DMS 273 (cell line): ENCODE results near the gene VILL.
"Not testable (repeated sequence)": the region's sequence is repeated elsewhere in the genome, so short reads cannot be mapped to it uniquely, and the experiment has no call there.

Source experiments
- DNase-seq: peaks from one replicate; lab custom pipeline; 2025; ENCODE audit not compliant: unreplicated experiment; lab: John Stamatoyannopoulos, UW

The VILL gene

GRCh38 chr3:37985637-37986320, 4.8 kb upstream of the VILL start:
- peak; percentile 15 for DNase-seq

- DNase-seq: peak; percentile 10
Observed at GRCh38 chr3:37986479-37987314, 3.9 kb upstream of the VILL start.

DNA sequence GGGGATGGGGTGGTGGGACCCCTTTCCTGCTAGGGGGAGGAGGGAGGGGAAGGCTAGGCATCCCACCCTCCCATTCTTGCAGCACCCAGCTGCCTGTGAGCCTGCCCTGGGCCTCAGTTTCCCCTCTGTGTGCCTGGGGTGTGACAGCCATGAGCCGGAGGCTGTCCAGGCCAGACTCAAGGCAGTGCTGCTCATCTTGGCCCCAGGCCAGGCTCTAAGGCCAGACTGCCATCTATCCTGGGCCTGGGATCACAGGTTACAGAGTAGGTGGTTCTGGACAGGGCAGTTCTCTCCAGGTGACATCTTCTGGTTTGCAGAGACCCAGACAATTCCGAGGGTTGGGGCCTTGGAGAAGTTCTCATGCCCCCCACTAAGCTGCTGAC, 3.3 kb upstream of the VILL start:
- no peak for DNase-seq

- DNase-seq: no peak
Observed at GRCh38 chr3:37987751-37988179, 2.8 kb upstream of the VILL start.

DNA sequence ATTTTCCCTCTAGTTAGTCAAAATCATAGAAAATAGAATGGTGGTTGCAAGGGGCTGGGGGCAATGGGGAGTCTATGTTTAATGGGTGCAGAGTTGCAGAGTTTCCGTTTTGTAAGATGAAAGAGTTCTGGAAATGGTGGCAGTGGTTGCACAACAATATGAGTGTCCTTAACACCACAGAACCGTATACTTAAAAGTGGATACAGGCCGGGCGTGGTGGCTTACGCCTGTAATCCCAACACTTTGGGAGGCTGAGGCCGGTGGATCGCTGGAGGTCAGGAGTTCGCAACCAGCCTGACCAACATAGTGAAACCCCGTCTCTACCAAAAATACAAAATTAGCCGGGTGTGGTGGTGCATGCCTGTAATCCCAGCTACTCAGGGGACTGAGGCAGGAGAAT, 2.2 kb upstream of the VILL start:
- DNase-seq: not testable (repeated sequence)

DNA sequence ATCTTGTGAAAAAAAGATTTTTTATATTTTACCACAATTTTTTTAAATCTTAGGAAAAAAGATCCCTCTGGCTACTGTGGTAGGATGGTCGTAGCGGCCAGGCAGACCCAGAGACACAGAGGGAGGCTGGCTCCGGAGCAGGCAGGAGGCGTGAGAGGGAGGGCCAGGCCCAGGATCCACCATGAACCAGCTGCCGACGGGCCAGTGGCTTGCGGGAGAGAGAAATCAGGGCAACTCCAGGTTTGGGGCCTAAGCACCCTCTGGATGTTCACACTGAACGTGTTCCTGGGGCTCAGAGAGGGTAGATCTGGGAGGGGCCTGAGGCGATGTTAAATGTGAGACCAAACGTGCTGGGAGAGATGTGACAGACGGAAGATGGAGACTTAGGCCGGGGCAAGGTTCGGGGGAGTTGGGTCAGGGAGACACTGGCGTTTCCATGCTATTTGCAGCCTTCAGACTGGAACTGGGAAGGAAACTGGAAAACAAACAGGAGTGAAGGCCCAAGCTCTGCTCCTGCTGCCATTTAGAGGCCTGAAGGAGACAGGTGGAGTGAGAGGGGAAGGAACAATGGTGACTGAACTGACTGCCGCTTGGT, 1.6 kb upstream of the VILL start:
- DNase-seq: no peak

GRCh38 chr3:37989821-37990480, 635 bp upstream of the VILL start:
- DNase-seq: no peak

DNA sequence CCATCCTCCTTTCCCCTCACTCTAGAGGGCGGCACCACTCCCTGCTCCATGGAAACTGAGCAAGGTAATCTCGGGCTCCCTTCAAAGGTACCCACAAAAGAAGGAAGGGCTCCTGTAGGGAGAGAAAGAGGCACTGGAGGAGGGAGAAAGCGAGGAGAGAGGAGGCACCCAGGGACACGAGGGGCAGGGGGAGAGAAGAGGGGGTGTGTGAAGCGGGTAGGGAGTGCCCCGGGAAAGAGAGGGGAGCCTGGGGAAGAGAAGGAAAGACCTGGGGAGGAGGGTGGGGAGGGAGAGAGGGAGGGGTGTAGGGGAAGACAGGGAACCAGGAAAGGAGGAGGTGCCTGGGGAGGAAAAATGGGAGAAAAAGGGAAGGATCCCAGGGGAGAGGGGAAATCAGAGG, 523 bp downstream of the VILL start:
- DNase-seq: no peak

GRCh38 chr3:37991823-37992222, 1.2 kb downstream of the VILL start:
- DNase-seq: no peak

DNA sequence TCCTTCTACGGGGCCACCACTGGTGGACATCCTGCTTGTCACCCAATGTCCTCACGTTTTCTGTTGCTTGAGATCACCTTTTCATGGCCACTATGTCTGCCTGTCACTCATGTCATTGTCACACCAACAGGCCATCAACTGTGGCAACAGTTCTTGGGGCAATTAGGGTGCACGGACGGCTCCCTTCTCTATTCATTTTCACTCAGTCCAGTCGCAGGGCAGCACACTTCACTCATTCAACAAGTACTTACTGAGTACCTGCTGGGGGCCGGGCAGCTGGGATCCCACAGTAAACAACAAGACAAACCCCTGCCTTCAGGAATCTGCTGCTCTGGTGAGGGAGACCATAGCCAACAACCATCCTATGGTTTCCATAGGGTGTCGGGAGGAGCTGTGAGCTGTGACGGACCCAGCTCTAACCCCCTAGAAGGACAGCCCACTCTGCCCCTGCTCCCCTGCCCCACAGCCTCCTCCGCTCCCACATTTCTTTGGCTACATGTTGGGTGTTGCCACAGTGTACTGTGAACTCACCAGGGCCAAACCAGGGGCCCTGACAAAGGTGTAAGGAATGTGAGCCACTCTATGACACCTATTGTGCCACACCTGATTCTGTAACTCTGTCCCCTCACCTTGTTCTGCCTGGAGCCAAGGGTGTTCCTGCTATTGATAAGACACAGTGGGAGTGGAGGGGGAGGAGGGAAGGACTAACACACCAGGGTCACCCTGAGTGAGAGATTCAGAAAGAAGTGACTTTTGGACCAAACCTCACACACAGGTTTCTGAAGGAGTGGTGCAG, 1.9 kb downstream of the VILL start:
- no peak for DNase-seq

DNA sequence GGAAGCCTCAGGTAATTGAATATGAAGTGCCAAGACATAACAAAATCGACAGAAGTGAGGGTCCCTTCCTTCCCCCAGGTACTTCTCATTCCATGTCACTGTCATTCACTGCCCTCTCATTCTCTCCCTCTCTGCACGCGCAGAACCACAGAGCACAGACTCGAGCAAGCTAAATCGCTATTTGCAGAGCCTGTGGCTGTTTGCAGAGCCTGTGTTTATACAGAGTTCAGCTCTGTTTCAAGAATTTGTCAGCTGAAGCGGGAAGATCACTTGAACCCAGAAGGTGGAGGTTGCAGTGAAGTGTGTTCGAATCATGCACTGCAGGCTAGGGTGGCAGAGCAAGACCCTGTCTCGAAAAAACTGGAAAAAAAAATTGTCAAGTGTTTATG, 2.5 kb downstream of the VILL start:
- no peak for DNase-seq

GRCh38 chr3:37993460-37993819, 2.9 kb downstream of the VILL start:
- DNase-seq: no peak

- DNase-seq: no peak
Observed at GRCh38 chr3:37993820-37994638, 3.4 kb downstream of the VILL start.

GRCh38 chr3:37994639-37994972, 4.0 kb downstream of the VILL start:
- no peak for DNase-seq

DNA sequence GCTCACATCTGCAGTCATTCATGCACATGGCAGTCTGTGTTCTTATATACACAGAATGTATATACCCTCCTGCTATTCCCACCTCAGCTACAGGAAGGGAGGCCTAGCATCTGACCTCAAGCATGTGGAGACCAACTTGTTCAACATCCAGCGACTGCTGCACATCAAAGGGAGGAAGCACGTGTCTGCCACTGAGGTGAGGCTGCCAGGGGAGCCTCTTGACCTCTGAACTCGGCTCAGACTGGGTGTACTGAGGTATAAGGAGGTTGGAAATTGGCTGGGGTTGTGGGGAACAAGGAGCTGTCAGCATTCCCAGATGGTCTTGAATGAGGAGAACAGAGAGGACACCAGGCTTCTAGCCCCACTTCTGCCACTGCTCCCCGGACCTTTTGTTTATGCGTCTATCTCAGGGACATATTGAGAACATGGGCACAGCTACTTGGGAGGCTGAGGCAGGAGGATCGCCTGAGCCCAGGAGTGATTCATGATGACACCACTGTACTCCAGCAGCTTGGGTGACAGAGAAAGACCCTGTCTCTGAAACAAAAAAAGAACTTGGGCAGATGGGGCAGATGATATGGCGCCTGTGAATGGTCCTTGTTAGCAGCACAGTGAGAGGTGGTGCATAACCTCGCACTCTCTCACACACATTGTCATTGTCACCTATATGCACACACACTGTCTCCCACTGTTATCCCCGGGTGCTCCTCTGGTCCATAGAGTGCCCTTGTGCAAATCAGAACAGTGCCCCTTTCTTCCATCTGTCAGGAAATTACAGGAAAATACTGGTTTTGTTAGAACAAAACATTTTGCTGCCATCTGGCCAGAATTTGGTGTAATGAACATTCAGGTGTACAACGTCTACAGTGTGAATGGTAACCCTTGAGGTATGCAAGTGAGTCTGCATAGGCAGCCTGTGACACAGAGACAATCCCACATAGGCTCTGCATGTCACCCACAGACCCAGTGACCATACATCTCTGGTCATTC, 5.4 kb downstream of the VILL start:
- peak; percentile 33 for DNase-seq

- DNase-seq: peak; percentile 84
Observed at GRCh38 chr3:37996785-37997301, 6.3 kb downstream of the VILL start.

DNA sequence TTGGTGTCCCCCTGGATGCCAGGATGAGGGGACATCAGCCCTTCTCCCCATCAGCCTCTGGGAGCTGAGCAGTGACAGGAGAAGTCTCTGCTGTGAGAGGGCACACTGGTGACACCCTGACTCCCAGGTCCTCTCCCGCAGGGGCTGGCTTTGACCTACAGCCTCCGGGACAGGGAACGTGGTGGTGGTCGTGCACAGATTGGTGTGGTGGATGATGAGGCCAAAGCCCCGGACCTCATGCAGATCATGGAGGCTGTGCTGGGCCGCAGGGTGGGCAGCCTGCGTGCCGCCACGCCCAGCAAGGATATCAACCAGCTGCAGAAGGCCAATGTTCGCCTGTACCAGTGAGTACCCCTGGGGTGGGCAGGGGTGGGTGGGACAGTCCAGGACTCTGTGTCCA, 6.8 kb downstream of the VILL start:
- no peak for DNase-seq

GRCh38 chr3:37997791-37998370, 7.3 kb downstream of the VILL start:
- DNase-seq: no peak
